ENCODE results near the gene POC5. TPM values are rescaled to one million over a fixed set of nuclear protein-coding genes. Genes with fewer than 3 reads are reported as not detected.

The POC5 gene
- total RNA-seq, 3 donors from 2014 or later (not counting 1 experiment from before 2014, with no cell fraction given) = 12.4 to 16.6 (median 12.5) TPM

DNA sequence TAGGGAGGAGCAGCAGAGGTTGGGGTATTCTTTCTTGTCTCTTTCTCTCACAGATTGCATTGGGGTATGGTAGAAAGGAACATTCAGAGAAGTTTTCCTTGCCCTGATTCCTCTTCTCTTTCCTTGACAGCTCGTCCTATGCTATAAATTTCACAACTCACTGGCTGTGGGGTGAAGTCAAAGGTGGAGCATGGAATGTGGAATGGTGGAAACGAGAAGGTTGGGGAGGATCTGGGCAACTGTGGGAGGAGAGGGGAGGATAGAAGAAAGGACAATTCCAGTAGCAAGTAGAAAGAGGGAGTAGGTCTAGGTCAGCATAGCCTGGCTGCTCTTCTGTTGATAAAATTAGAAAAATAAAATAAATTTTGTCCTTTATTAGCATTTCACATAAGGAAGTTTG is 39.0 kb upstream of the POC5 start:
- Histone ChIP-seq H3K27ac (ENCODE audit: low read length) (no peak overlapping the region), H3K9me3 (ENCODE audit: control insufficient read depth, insufficient read depth, low read length) (no peaks in the 10 kb centered on the region), H3K4me3 (ENCODE audit: low read length) (no peak overlapping the region), H3K4me1 (ENCODE audit: control insufficient read depth, insufficient read depth, low read length) (no peaks in the 10 kb centered on the region), H3K27me3 (ENCODE audit: control insufficient read depth, insufficient read depth, low read length) (peaks cover 7% of the 10 kb centered on the region), H3K36me3 (ENCODE audit: control insufficient read depth, insufficient read depth, low read length) (no peaks in the 10 kb centered on the region)
- TF ChIP-seq, protein P1, sequence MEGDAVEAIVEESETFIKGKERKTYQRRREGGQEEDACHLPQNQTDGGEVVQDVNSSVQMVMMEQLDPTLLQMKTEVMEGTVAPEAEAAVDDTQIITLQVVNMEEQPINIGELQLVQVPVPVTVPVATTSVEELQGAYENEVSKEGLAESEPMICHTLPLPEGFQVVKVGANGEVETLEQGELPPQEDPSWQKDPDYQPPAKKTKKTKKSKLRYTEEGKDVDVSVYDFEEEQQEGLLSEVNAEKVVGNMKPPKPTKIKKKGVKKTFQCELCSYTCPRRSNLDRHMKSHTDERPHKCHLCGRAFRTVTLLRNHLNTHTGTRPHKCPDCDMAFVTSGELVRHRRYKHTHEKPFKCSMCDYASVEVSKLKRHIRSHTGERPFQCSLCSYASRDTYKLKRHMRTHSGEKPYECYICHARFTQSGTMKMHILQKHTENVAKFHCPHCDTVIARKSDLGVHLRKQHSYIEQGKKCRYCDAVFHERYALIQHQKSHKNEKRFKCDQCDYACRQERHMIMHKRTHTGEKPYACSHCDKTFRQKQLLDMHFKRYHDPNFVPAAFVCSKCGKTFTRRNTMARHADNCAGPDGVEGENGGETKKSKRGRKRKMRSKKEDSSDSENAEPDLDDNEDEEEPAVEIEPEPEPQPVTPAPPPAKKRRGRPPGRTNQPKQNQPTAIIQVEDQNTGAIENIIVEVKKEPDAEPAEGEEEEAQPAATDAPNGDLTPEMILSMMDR (IDR thresholded peaks at IDR 0.05) = no peak
- ATAC-seq = no peak
- H3K27me3 Mint-ChIP-seq (ENCODE audit: low read depth in 2 of 2) = peaks cover 26 to 41% of the 10 kb centered on the region in 2 donors
- intact Hi-C loops (cut with micrococcal nuclease) = no loop called here
- no peak overlapping the region for H3K27ac Mint-ChIP-seq
- no peak for DNase-seq
- H3K4me1 Mint-ChIP-seq = no peaks in the 10 kb centered on the region
- no peak overlapping the region for H3K4me3 Mint-ChIP-seq
- H3K36me3 Mint-ChIP-seq = no peaks in the 10 kb centered on the region
- no peaks in the 10 kb centered on the region for H3K9me3 Mint-ChIP-seq
- WGBS (ENCODE audit: insufficient coverage) = 57% methylated on average over 1 of the region's 2 CpGs

DNA sequence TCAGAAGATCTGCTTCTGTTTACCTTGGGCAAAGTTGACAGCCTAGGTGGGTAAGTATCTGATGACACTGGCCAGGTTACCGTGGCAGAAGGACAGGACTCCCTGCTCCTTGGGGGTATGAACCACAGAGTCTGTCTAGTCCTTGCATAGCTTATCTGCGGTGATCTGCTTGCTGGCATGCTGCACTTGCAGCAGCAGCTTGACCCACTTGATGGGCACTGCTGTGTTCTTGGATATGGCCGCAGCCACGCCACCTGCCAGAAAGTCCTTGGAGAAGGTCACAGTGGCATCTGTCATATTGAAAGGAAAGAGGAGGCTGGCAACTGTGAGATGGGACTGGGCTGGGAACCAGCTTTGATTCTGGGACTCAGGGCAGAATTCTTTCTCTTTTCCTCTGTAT is 35.9 kb upstream of the POC5 start:
- H3K36me3 ChIP-seq (ENCODE audit: control insufficient read depth, insufficient read depth, low read length) = no peaks in the 10 kb centered on the region
- peaks cover 25 to 44% of the 10 kb centered on the region in 2 donors for H3K27me3 Mint-ChIP-seq (ENCODE audit: low read depth in 2 of 2)
- H3K27ac Mint-ChIP-seq = no peak overlapping the region
- intact Hi-C loops (cut with micrococcal nuclease) = no loop called here
- no peaks in the 10 kb centered on the region for H3K36me3 Mint-ChIP-seq
- TF ChIP-seq, protein P1 (IDR thresholded peaks at IDR 0.05) = no peak
- H3K9me3 ChIP-seq (ENCODE audit: control insufficient read depth, insufficient read depth, low read length) = no peaks in the 10 kb centered on the region
- H3K4me3 Mint-ChIP-seq = no peak overlapping the region
- no peak for ATAC-seq
- H3K27me3 ChIP-seq (ENCODE audit: control insufficient read depth, insufficient read depth, low read length) = peaks cover 9% of the 10 kb centered on the region
- H3K9me3 Mint-ChIP-seq = no peaks in the 10 kb centered on the region
- no peaks in the 10 kb centered on the region for H3K4me1 Mint-ChIP-seq
- H3K4me1 ChIP-seq (ENCODE audit: control insufficient read depth, insufficient read depth, low read length) = no peaks in the 10 kb centered on the region
- H3K27ac ChIP-seq (ENCODE audit: low read length) = no peak overlapping the region
- no peak overlapping the region for H3K4me3 ChIP-seq (ENCODE audit: low read length)
- WGBS (ENCODE audit: insufficient coverage) = 86% methylated on average over 4 of the region's 4 CpGs
- DNase-seq = no peak

DNA sequence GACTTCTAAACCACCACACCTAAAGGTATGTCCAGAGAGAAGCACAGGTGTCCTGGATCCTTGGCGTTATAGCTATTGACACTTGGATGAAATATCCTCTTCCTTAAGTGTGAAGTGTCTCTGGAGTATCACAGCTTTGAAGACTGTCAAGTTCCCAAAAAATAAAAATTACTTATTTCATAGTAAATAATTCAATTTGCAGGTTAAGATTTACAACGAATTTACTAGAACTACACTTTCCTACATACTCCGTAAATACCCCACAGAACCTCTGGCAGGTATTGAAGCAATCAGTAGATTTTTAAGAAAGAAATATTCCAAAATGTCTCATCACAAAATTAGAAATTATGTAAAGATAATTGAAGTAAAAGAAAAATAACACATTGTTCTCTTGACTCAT is 27.1 kb upstream of the POC5 start:
- Histone ChIP-seq H3K9me3 (ENCODE audit: control insufficient read depth, insufficient read depth, low read length) (no peaks in the 10 kb centered on the region), H3K4me1 (ENCODE audit: control insufficient read depth, insufficient read depth, low read length) (no peaks in the 10 kb centered on the region), H3K27me3 (ENCODE audit: control insufficient read depth, insufficient read depth, low read length) (peaks cover 2% of the 10 kb centered on the region), H3K4me3 (ENCODE audit: low read length) (no peak overlapping the region), H3K27ac (ENCODE audit: low read length) (no peak overlapping the region), H3K36me3 (ENCODE audit: control insufficient read depth, insufficient read depth, low read length) (no peaks in the 10 kb centered on the region)
- TF ChIP-seq, protein P1 (IDR thresholded peaks at IDR 0.05) = no peak
- Mint-ChIP-seq H3K27me3 (ENCODE audit: low read depth in 2 of 2) (peaks cover 23 to 29% of the 10 kb centered on the region in 2 donors), H3K4me3 (no peak overlapping the region), H3K27ac (no peak overlapping the region), H3K9me3 (no peaks in the 10 kb centered on the region), H3K36me3 (no peaks in the 10 kb centered on the region), H3K4me1 (no peaks in the 10 kb centered on the region)
- ATAC-seq = no peak
- intact Hi-C loops (cut with micrococcal nuclease) = no loop called here
- 93% methylated on average over 2 of the region's 3 CpGs for WGBS (ENCODE audit: insufficient coverage)
- DNase-seq = no peak

DNA sequence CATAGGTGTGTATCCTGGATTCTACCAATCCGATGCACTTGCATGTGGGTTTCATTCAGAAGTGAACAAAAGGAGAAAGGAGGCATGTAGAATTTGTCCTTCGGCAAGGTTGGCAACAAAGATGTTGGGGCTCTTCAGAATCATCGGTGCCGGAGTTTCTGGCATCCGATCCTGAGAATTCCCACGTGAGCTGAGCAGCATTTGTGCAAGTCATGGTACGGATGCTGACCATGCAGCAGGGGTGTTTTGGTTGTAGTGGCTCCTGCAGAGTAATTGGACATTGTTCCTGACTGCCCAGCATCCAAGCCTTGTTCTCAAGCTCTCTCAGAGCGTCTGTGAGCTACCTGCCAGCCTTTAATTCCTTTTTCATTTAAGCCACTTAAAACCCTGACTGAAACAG is 19.0 kb upstream of the POC5 start:
- H3K9me3 Mint-ChIP-seq = no peaks in the 10 kb centered on the region
- no peaks in the 10 kb centered on the region for H3K4me1 Mint-ChIP-seq
- TF ChIP-seq, protein P1 (IDR thresholded peaks at IDR 0.05) = no peak
- peaks cover 6% of the 10 kb centered on the region for H3K9me3 ChIP-seq (ENCODE audit: control insufficient read depth, insufficient read depth, low read length)
- ATAC-seq (no peak), DNase-seq (no peak)
- no peaks in the 10 kb centered on the region for H3K36me3 ChIP-seq (ENCODE audit: control insufficient read depth, insufficient read depth, low read length)
- intact Hi-C loops (cut with micrococcal nuclease) = no loop called here
- H3K27ac Mint-ChIP-seq = no peak overlapping the region
- H3K27me3 Mint-ChIP-seq (ENCODE audit: low read depth in 2 of 2) = peaks cover 18 to 30% of the 10 kb centered on the region in 2 donors
- H3K4me1 ChIP-seq (ENCODE audit: control insufficient read depth, insufficient read depth, low read length) = no peaks in the 10 kb centered on the region
- H3K27ac ChIP-seq (ENCODE audit: low read length) = no peak overlapping the region
- 86% methylated on average over 8 of the region's 8 CpGs for WGBS (ENCODE audit: insufficient coverage)
- no peak overlapping the region for H3K4me3 Mint-ChIP-seq
- H3K36me3 Mint-ChIP-seq = no peaks in the 10 kb centered on the region
- H3K27me3 ChIP-seq (ENCODE audit: control insufficient read depth, insufficient read depth, low read length) = peaks cover 2% of the 10 kb centered on the region
- H3K4me3 ChIP-seq (ENCODE audit: low read length) = no peak overlapping the region

Data from natural killer cell (primary cell).